Upper lobe of left lung (tissue), 6 donors: ENCODE data around the gene LRP8. TPM values are rescaled to one million over a fixed set of nuclear protein-coding genes. Genes with fewer than 3 reads are reported as not detected.

Source experiments
- ATAC-seq, 2 donors: fragments of 200-7000 bp; cut with Tn5 transposase; one replicate each; pipeline ENCODE4 v1.9.1; 2022; ENCODE audit warnings: mild to moderate bottlenecking in 2 of 2, moderate library complexity in 2 of 2; ENCODE audit not compliant: low FRiP score in 2 of 2
- DNase-seq, 2 donors: peaks; one replicate each; pipeline ENCODE4 v3.0.0-alpha.2; 2019 to 2020
- H3K27ac ChIP-seq, 4 donors: fragments of 200-600 bp; sonication (generic); one replicate each; pipeline ENCODE4 v1.5.1; 2016 to 2019
- H3K27me3 ChIP-seq, 4 donors: fragments of 200-600 bp; sonication (generic); one replicate each; pipeline ENCODE4 v1.5.1; 2017 to 2019
- H3K36me3 ChIP-seq, 4 donors: fragments of 200-600 bp; sonication (generic); one replicate each; pipeline ENCODE4 v1.5.1; 2016 to 2019
- H3K4me1 ChIP-seq, 4 donors: fragments of 200-600 bp; sonication (generic); one replicate each; pipeline ENCODE4 v1.5.1; 2018 to 2019
- H3K4me3 ChIP-seq, 4 donors: fragments of 200-600 bp; sonication (generic); one replicate each; pipeline ENCODE4 v1.5.1; 2017 to 2019; ENCODE audit warnings: mild to moderate bottlenecking in 2 of 4, moderate library complexity in 1 of 4
- H3K9me3 ChIP-seq, 4 donors: fragments of 200-600 bp; sonication (generic); one replicate each; pipeline ENCODE4 v1.5.1; 2018 to 2019
- CTCF ChIP-seq, 6 experiments: fragments of 450-650 bp in 4 of 6; fragments of 200-600 bp in 2 of 6; sonication (generic) in 2 of 6; IDR thresholded peaks; one replicate each; pipeline ENCODE4 v1.5.1; 2016 to 2019; ENCODE audit warnings: antibody characterized with exemption in 6 of 6
- EP300 ChIP-seq, 4 donors: sonication (generic); formaldehyde crosslinking; IDR thresholded peaks; one replicate each; pipeline ENCODE4 v1.5.1; 2017; ENCODE audit warnings: antibody characterized with exemption in 4 of 4, control low read depth in 2 of 4
- POLR2A ChIP-seq, 4 donors: fragments of 450-650 bp; IDR thresholded peaks; one replicate each; pipeline ENCODE4 v1.5.1; 2016 to 2017; ENCODE audit warnings: antibody characterized with exemption in 4 of 4, mild to moderate bottlenecking in 2 of 4
- POLR2AphosphoS5 ChIP-seq, 2 donors: sonication (generic); formaldehyde crosslinking; IDR thresholded peaks; one replicate each; pipeline ENCODE4 v1.5.1; 2017; ENCODE audit warnings: antibody characterized with exemption in 2 of 2
- WGBS, 2 donors: methylation state at CpG; one replicate each; pipeline ENCODE4 v1.1.5; 2017 to 2018; 5-methylcytosine and 5-hydroxymethylcytosine counted together
- total RNA-seq, 6 donors: library from RNA; depleted of rRNA in 4 of 6; stranded (reverse); fragments of >200 nt in 4 of 6; gene quantifications; one replicate each; pipeline versions ENCODE4 v1.1.0 to v1.2.1, GENCODE V29; 2016 to 2021
- donor health status: DM: no; HTN: no; CAD: no; lungs with moderate emphysema.
- donor health status: DM: no; HTN: yes; CAD: no; lungs with severe emphysema.

The LRP8 gene
- total RNA-seq, 6 donors from 2014 or later, result 4.6 to 23.0 (median 11.1) TPM

- ATAC-seq (peak in 1 of 2 donors; percentile 58), DNase-seq (peak in 1 of 2 donors; percentile 22)
- 62 to 68% methylated on average over 6 to 7 of the region's 7 CpGs for whole genome bisulfite sequencing, 2 donors
- peaks cover 0 to 9% (median 4%) of the 10 kb centered on the region in 4 donors for H3K4me1 ChIP-seq
- no peaks in the 10 kb centered on the region for H3K27me3 ChIP-seq
- H3K9me3 ChIP-seq, result no peaks in the 10 kb centered on the region
- TF ChIP-seq CTCF (IDR thresholded peaks at IDR 0.05), result no peak
- no peak for TF ChIP-seq EP300 (IDR thresholded peaks at IDR 0.05)
- no peak for TF ChIP-seq POLR2A (IDR thresholded peaks at IDR 0.05)
- no peak for TF ChIP-seq POLR2AphosphoS5 (IDR thresholded peaks at IDR 0.05)
- no peak overlapping the region for H3K27ac ChIP-seq
- H3K36me3 ChIP-seq, result no peaks in the 10 kb centered on the region
- H3K4me3 ChIP-seq, result peak overlapping the region in 1 of 4 donors; percentile 19
Observed at GRCh38 chr1:53367503-53368313, 39.8 kb upstream of the LRP8 start.

DNA sequence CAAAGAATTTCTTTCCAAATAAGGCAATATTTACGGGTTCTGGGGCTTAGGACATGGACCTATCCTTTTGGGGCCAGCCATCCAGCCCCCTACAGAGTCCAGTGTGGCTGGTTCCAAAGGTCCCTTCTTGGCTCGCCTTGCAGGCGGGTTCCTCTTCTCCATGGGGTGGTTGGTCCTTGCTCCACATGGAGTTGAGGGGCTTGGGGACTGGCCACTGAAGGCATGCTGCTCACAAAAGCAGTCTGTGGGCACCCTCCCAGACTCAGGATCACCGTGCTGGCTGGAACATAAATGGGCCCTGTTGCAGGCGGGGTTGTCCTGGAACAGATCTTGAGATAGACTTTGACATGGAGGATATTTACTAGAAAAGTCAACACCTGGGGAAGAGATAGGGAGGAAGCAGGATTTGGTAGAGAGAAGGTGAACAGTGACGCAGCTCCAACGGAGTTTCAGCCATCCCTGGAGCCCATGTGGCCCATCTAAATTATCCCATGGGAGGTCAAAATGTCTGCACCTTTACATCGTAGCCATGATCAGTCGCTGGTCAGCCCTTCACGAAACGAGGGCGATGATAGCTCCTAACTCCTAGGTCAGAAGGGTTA lies 39.1 kb upstream of the LRP8 start:
- Histone ChIP-seq H3K4me3 (peak overlapping the region in 1 of 4 donors; percentile 19), H3K27me3 (no peaks in the 10 kb centered on the region), H3K4me1 (peaks cover 0 to 9% (median 4%) of the 10 kb centered on the region in 4 donors), H3K36me3 (no peaks in the 10 kb centered on the region), H3K9me3 (no peaks in the 10 kb centered on the region), H3K27ac (no peak overlapping the region)
- ATAC-seq (no peak), DNase-seq (peak in 1 of 2 donors; percentile 10)
- WGBS, 2 donors, result 86 to 91% methylated on average over 9 to 12 of the region's 12 CpGs
- TF ChIP-seq POLR2A (IDR thresholded peaks at IDR 0.05) (no peak), POLR2AphosphoS5 (IDR thresholded peaks at IDR 0.05) (no peak), EP300 (IDR thresholded peaks at IDR 0.05) (no peak), CTCF (IDR thresholded peaks at IDR 0.05) (no peak)

DNA sequence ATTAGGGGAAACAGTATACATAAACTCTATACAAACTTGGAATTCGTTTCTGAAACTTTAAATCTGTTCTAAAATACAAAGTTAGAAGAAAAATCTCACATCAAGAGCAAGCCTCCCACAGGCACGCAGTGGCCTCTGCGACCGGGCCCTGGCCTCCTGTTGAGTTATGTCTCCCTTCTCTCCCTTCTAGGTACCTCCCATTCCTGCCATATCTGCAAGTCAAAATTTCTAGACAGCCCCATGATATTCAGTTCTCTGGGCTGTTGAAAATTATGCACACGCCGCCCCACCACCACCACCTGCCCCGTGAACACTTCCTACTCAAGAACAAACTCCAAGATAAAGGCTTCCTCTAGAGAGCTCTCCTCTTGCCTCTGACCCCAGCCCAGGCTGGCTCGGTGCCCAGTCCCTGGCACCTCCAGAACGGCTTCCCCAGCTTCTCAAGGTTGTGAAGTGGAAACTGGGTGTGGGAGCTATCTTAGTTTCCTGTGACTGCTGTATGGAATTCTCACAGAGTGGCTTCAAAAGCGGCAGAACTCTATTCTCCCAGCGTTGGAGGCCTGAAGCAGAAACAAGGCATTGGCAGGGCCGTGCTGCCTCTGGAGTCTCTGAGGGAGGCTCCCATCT lies 37.7 kb upstream of the LRP8 start:
- Histone ChIP-seq H3K27me3 (no peaks in the 10 kb centered on the region), H3K4me1 (peaks cover 0 to 9% (median 4%) of the 10 kb centered on the region in 4 donors), H3K9me3 (no peaks in the 10 kb centered on the region), H3K36me3 (no peaks in the 10 kb centered on the region), H3K27ac (no peak overlapping the region), H3K4me3 (no peak overlapping the region)
- TF ChIP-seq POLR2AphosphoS5 (IDR thresholded peaks at IDR 0.05), result no peak
- TF ChIP-seq CTCF (IDR thresholded peaks at IDR 0.05), result no peak
- TF ChIP-seq POLR2A (IDR thresholded peaks at IDR 0.05), result no peak
- no peak for TF ChIP-seq EP300 (IDR thresholded peaks at IDR 0.05)
- 44 to 55% methylated on average over 12 of the region's 12 CpGs for WGBS, 2 donors
- DNase-seq, result peak; percentile 38 to 81
- peak in 1 of 2 donors; percentile 16 for ATAC-seq

GRCh38 chr1:53362851-53363642 lies 35.2 kb upstream of the LRP8 start:
- H3K4me1 ChIP-seq, result peaks cover 0 to 9% (median 3%) of the 10 kb centered on the region in 4 donors
- no peak overlapping the region for H3K4me3 ChIP-seq
- no peaks in the 10 kb centered on the region for H3K36me3 ChIP-seq
- 85 to 94% methylated on average over 5 to 9 of the region's 9 CpGs for whole genome bisulfite sequencing, 2 donors
- no peaks in the 10 kb centered on the region for H3K27me3 ChIP-seq
- DNase-seq (peak in 1 of 2 donors; percentile 14), ATAC-seq (no peak)
- no peak overlapping the region for H3K27ac ChIP-seq
- TF ChIP-seq CTCF (IDR thresholded peaks at IDR 0.05), result no peak
- TF ChIP-seq POLR2AphosphoS5 (IDR thresholded peaks at IDR 0.05), result no peak
- no peak for TF ChIP-seq POLR2A (IDR thresholded peaks at IDR 0.05)
- TF ChIP-seq EP300 (IDR thresholded peaks at IDR 0.05), result no peak
- H3K9me3 ChIP-seq, result peaks cover 0 to 6% (median 0%) of the 10 kb centered on the region in 4 donors
